HG03175 (cell line): ENCODE results near the gene PPFIA4.

Experiments used
- ATAC-seq: cut with Tn5 transposase; IDR thresholded peaks from one replicate; pipeline ENCODE4 v1.9.1; 2021; ENCODE audit warnings: mild to moderate bottlenecking, moderate library complexity; ENCODE audit not compliant: unreplicated experiment

PPFIA4 gene

GRCh38 chr1:203124546-203125317, 98.4 kb downstream of the PPFIA4 start:
- ATAC-seq, result no peak

- no peak for ATAC-seq
Observed at GRCh38 chr1:203126151-203126865, 100.0 kb downstream of the PPFIA4 start.

- no peak for ATAC-seq
Observed at GRCh38 chr1:203126866-203127665, 100.8 kb downstream of the PPFIA4 start.

GRCh38 chr1:203127666-203128430, 101.6 kb downstream of the PPFIA4 start, which contains the start of gene ADORA1:
Gene ADORA1 (plus strand): TSS chr1:203127726. CDS start chr1:203128842, 1,116 bp downstream.
- no peak for ATAC-seq

GRCh38 chr1:203128431-203128715, 102.1 kb downstream of the PPFIA4 start:
- ATAC-seq, result no peak
